Heart right ventricle (tissue), 16 donors: ENCODE measurements around the gene MED20. TPM values are rescaled to one million over a fixed set of nuclear protein-coding genes. Genes with fewer than 3 reads are reported as not detected.

Experiments used
- ATAC-seq, 8 donors: fragments of 200-7000 bp; cut with Tn5 transposase; one replicate each; pipeline ENCODE4 v1.9.1; 2020; ENCODE audit warnings: mild to moderate bottlenecking in 8 of 8, moderate library complexity in 8 of 8, moderate number of reproducible peaks in 1 of 8
- DNase-seq, 2 donors: peaks; one replicate each; pipeline ENCODE4 v3.0.0-alpha.2; 2020
- H3K27ac ChIP-seq, 10 donors: fragments of 200-600 bp; sonication (generic) in 2 of 10; one replicate each; pipeline versions ENCODE4 v1.5.0 to v1.8.0; 2020 to 2022; ENCODE audit warnings: mild to moderate bottlenecking in 3 of 10
- H3K27me3 ChIP-seq, 7 donors: fragments of 200-600 bp; one replicate each; pipeline ENCODE4 v1.8.0; 2021 to 2022; ENCODE audit warnings: mild to moderate bottlenecking in 2 of 7
- H3K36me3 ChIP-seq, 9 donors: fragments of 200-600 bp; sonication (generic) in 1 of 9; one replicate each; pipeline versions ENCODE4 v1.5.0 to v1.8.0; 2020 to 2022; ENCODE audit warnings: mild to moderate bottlenecking in 2 of 9
- H3K4me1 ChIP-seq, 9 donors: fragments of 200-600 bp; sonication (generic) in 1 of 9; one replicate each; pipeline versions ENCODE4 v1.5.0 to v1.8.0; 2020 to 2022; ENCODE audit warnings: mild to moderate bottlenecking in 4 of 9
- H3K4me3 ChIP-seq, 10 donors: fragments of 200-600 bp; sonication (generic) in 2 of 10; one replicate each; pipeline versions ENCODE4 v1.5.0 to v1.8.0; 2020 to 2022; ENCODE audit warnings: mild to moderate bottlenecking in 7 of 10, moderate library complexity in 2 of 10
- H3K9me3 ChIP-seq, 11 donors: fragments of 200-600 bp in 10 of 11; sonication (generic) in 2 of 11; one replicate each; pipeline versions ENCODE4 v1.5.0 to v1.8.0; 2013 to 2022; ENCODE audit warnings: mild to moderate bottlenecking in 2 of 11, control low read depth in 1 of 11, moderate library complexity in 1 of 11
- CTCF ChIP-seq, 9 donors: fragments of 200-600 bp; sonication (generic) in 2 of 9; IDR thresholded peaks; one replicate each; pipeline versions ENCODE4 v1.5.0 to v1.8.0; 2021 to 2022; ENCODE audit warnings: antibody characterized with exemption in 9 of 9, mild to moderate bottlenecking in 5 of 9, moderate library complexity in 1 of 9
- WGBS, 2 donors: extraction: QIAGEN DNeasy Blood & Tissue Kit; methylation state at CpG; one replicate each; pipeline ENCODE4 v1.1.7; 2013; ENCODE audit warnings: inconsistent platforms in 1 of 2; 5-methylcytosine and 5-hydroxymethylcytosine counted together
- intact Hi-C, 10 donors: fragments of 100-400 bp; cut with DNase I; formaldehyde crosslinking; loops; one replicate each; pipeline versions ENCODE4 v1.11.1 to v1.14.2; 2022
- polyA plus RNA-seq, 2 donors: library from polyadenylated mRNA; stranded (reverse); fragments of 200-250 nt; gene quantifications; one replicate each; pipeline ENCODE4 v1.2.3, GENCODE V29; 2013
- total RNA-seq, 10 donors: library from RNA; stranded (reverse); fragmentation: NEBNext Ultra II Directional in 3 of 10; extraction: Animal tissue kit (Norgen Biotek cat#: 25700) in 3 of 10; gene quantifications; one replicate each; pipeline versions ENCODE4 v1.2.1 to v1.2.4, GENCODE V29; 2021 to 2023
- donor health status: Arrhythmogenic right ventricular cardiomyopathy.
- donor health status: ischemic (EF 13 %, LVEDD 7.1; RV severe dilation, severe dysfunction).
- donor health status: healthy with polysubstance abuse.
- donor health status: DM: no; HTN: yes; CAD: no.
- donor health status: DM: no; HTN: no; CAD: no.
- donor health status: ischemic (EF 25% LVEDD 6.9; RV normal size, moderate dysfunction).
- donor health status: ischemic (EF 25% LVEDD 5.7; RV mildly dilated, moderate dysfunction).
- donor health status: healthy.
- donor health status: DM: yes; HTN: yes; CAD: no.
- donor health status: Ischemic cardiomyopathy.
- donor health status: ischemic (EF 35%, LVEDD 5.7; RV mildly dilated, moderate dysfunction).
- donor health status: nonischemic (EF 11% LVEDD 7.7; RV severe dilation, severe dysfunction).
- donor health status: DM: yes; HTN: yes; CAD: no.
- donor health status: PGD.
- donor health status: ischemic (EF 29% LVEDD 5.4; RV normal size, mild dysfunction).
- donor health status: nonischemic (EF 23%, LVEDD 6.1; RV moderate dilation, normal function).

Gene MED20
- total and polyA plus RNA-seq, 12 donors: 11.0 to 21.5 (median 16.2) TPM

DNA sequence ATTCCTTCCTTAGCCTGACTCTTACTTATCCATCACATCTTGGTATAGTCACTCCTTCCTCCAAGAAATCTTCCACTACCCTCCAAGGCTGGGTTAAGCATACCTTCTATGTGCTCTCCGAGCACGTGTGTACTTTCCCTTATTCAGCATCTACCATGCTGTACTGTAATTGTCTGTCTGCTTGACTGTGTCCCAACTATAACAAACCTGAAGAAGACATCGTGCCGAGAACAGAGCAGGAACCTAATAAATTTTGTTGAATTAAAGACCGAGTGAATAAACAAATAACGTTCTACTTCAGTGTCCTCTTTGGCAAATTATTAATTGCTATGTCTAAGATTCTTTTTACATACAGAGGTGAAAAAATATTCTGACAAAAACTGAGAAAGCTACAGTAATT is 61.6 kb downstream of the MED20 start:
- Histone ChIP-seq H3K4me3 (no peak overlapping the region), H3K4me1 (no peaks in the 10 kb centered on the region), H3K27me3 (no peaks in the 10 kb centered on the region), H3K27ac (no peak overlapping the region), H3K9me3 (no peaks in the 10 kb centered on the region), H3K36me3 (no peaks in the 10 kb centered on the region)
- no peak for TF ChIP-seq CTCF (IDR thresholded peaks at IDR 0.05)
- intact Hi-C loops: no loop called here
- no peak for ATAC-seq
- DNase-seq: no peak
- 96 to 97% methylated on average over 6 of the region's 6 CpGs for WGBS, 2 donors

- intact Hi-C loops: no loop called here
- no peaks in the 10 kb centered on the region for H3K9me3 ChIP-seq
- no peaks in the 10 kb centered on the region for H3K36me3 ChIP-seq
- H3K27me3 ChIP-seq: no peaks in the 10 kb centered on the region
- no peak for DNase-seq
- 86 to 90% methylated on average over 2 of the region's 2 CpGs for WGBS, 2 donors
- no peak overlapping the region for H3K27ac ChIP-seq
- no peak overlapping the region for H3K4me3 ChIP-seq
- TF ChIP-seq CTCF (IDR thresholded peaks at IDR 0.05): no peak
- no peaks in the 10 kb centered on the region for H3K4me1 ChIP-seq
- no peak for ATAC-seq
These were observed 62.2 kb downstream of the MED20 start for GRCh38 chr6:41858703-41859102.

Other genes with a start within 250 kb of the MED20 start
- 10 to 100 TPM; 29.2 to 47.0 (median 39.6) TPM for gene TFEB, start 185.5 kb downstream of the MED20 start, total RNA-seq
- 10 to 100 TPM; 36.9 to 52.3 TPM for gene TFEB, start 185.5 kb downstream of the MED20 start, polyA plus RNA-seq
- not detected for gene PGC, start 173.7 kb downstream of the MED20 start, total RNA-seq
- 1 to 10 TPM in 1 of 2 donors, under 1 TPM in 1; 0.58 to 2.0 TPM for gene PGC, start 173.7 kb downstream of the MED20 start, polyA plus RNA-seq
- gene FRS3, start 141.2 kb downstream of the MED20 start, total RNA-seq: 1 to 10 TPM; 4.1 to 8.7 (median 5.8) TPM
- gene FRS3, start 141.2 kb downstream of the MED20 start, polyA plus RNA-seq: 1 to 10 TPM; 2.8 to 8.0 TPM
- gene PRICKLE4, start 140.4 kb downstream of the MED20 start, total RNA-seq: 1 to 10 TPM in 7 of 10 donors, under 1 TPM in 3; 0.38 to 4.7 (median 1.9) TPM
- gene PRICKLE4, start 140.4 kb downstream of the MED20 start, polyA plus RNA-seq: 1 to 10 TPM; 1.6 to 6.1 TPM
- 100 to 1,000 TPM; 156 to 210 (median 186) TPM for gene TOMM6, start 133.4 kb downstream of the MED20 start, total RNA-seq
- 100 to 1,000 TPM; 135 to 291 TPM for gene TOMM6, start 133.4 kb downstream of the MED20 start, polyA plus RNA-seq
- 1 to 10 TPM; 1.1 to 2.0 (median 1.7) TPM for gene USP49, start 25.8 kb downstream of the MED20 start, total RNA-seq
- 1 to 10 TPM in 1 of 2 donors, under 1 TPM in 1; 0.58 to 2.0 TPM for gene USP49, start 25.8 kb downstream of the MED20 start, polyA plus RNA-seq
- gene BYSL, start 360 bp upstream of the MED20 start, total RNA-seq: 10 to 100 TPM in 3 of 10 donors, 1 to 10 TPM in 7; 7.5 to 14.6 (median 9.9) TPM
- gene BYSL, start 360 bp upstream of the MED20 start, polyA plus RNA-seq: 10 to 100 TPM in 1 of 2 donors, 1 to 10 TPM in 1; 4.3 to 20.0 TPM
- gene CCND3, start 20.7 kb upstream of the MED20 start, total RNA-seq: 10 to 100 TPM; 29.6 to 51.8 (median 37.5) TPM
- gene CCND3, start 20.7 kb upstream of the MED20 start, polyA plus RNA-seq: 10 to 100 TPM; 55.5 to 77.3 TPM
- 10 to 100 TPM; 21.0 to 38.1 (median 31.6) TPM for gene TAF8, start 129.4 kb upstream of the MED20 start, total RNA-seq
- gene TAF8, start 129.4 kb upstream of the MED20 start, polyA plus RNA-seq: 10 to 100 TPM; 15.2 to 20.1 TPM
- 1 to 10 TPM in 9 of 10 donors, under 1 TPM in 1; 0.92 to 2.9 (median 2.1) TPM for gene C6orf132, start 221.5 kb upstream of the MED20 start, total RNA-seq
- 1 to 10 TPM in 1 of 2 donors, under 1 TPM in 1; 0.23 to 1.8 TPM for gene C6orf132, start 221.5 kb upstream of the MED20 start, polyA plus RNA-seq